K562 (cell line): Measurements from ENCODE around the gene EPOP. TPM values are rescaled to one million over a fixed set of nuclear protein-coding genes. Genes with fewer than 3 reads are reported as not detected.
A peak's percentile ranks its signal among the peaks of the same experiment; 100 is the strongest.

Source experiments
- ATF7 ChIP-seq: fragments of 450-650 bp; IDR thresholded peaks from 2 replicates; pipeline ENCODE4 v1.7.1; 2014; ENCODE audit warnings: mild to moderate bottlenecking, moderate library complexity
- CREM ChIP-seq: IDR thresholded peaks from 2 replicates; pipeline ENCODE4 v1.6.1; 2014; ENCODE audit warnings: antibody characterized with exemption, low read depth
- ETV1 ChIP-seq: fragments of 450-650 bp; conservative IDR thresholded peaks from 2 replicates; pipeline ENCODE4 v1.6.1; 2016; ENCODE audit warnings: missing genetic modification characterization, control low read depth, low read depth, missing compliant biosample characterization
- HDAC1 ChIP-seq, 2 experiments: fragments of 450-650 bp; IDR thresholded peaks; 2 replicates each; pipeline ENCODE4 v1.6.1; 2016 to 2017; ENCODE audit warnings: inconsistent platforms in 1 of 2, mild to moderate bottlenecking in 1 of 2, moderate library complexity in 1 of 2
- LEF1 ChIP-seq: fragments of 450-650 bp; IDR thresholded peaks from 2 replicates; pipeline ENCODE4 v1.6.1; 2016; ENCODE audit warnings: mild to moderate bottlenecking
- POU5F1 ChIP-seq: fragments of 150-350 bp; IDR thresholded peaks from 2 replicates; pipeline ENCODE4 v1.6.1; 2014; ENCODE audit warnings: borderline replicate concordance, low read length, low read depth, mild to moderate bottlenecking; ENCODE audit not compliant: partially characterized antibody
- RB1 ChIP-seq: fragments of 450-650 bp; IDR thresholded peaks from 2 replicates; pipeline ENCODE4 v1.6.1; 2017; ENCODE audit warnings: low read depth, mild to moderate bottlenecking
- RCOR1 ChIP-seq, 2 experiments: IDR thresholded peaks; 2 replicates each; pipeline ENCODE4 v1.6.1; 2012; ENCODE audit warnings: low read depth in 2 of 2, low read length in 2 of 2, borderline replicate concordance in 1 of 2, improper control_type of control experiment in 1 of 2
- ZNF217 ChIP-seq: sonication (generic); formaldehyde crosslinking; IDR thresholded peaks from 2 replicates; pipeline ENCODE4 v1.8.0; 2022; ENCODE audit warnings: mild to moderate bottlenecking, missing genetic modification reagents
- ZNF586 ChIP-seq: fragments of 450-650 bp; formaldehyde crosslinking; conservative IDR thresholded peaks from 2 replicates; pipeline ENCODE4 v1.4.0; 2020; ENCODE audit warnings: mild to moderate bottlenecking, moderate library complexity
- polyA plus RNA-seq, 8 experiments: library from polyadenylated mRNA; depleted of rRNA in 4 of 8; stranded (reverse) in 5 of 8; unstranded in 3 of 8; fragments of >200 nt; fragmentation: Nextera tagmentation in 2 of 8; fragmentation: Illumina TruSeq in 1 of 8; extraction: Ambion mirVana in 2 of 8; extraction: Trizol in 1 of 8; gene quantifications; 2 replicates each; pipeline versions ENCODE4 v1.2.1 to v1.2.3, GENCODE V29; 2011 to 2014; ENCODE audit warnings: inconsistent platforms in 1 of 8, missing spikeins in 1 of 8
- total RNA-seq, 7 experiments: library from RNA; depleted of rRNA in 6 of 7; stranded (reverse); fragments of >200 nt in 6 of 7; fragmentation: Illumina TruSeq in 2 of 7; extraction: Trizol in 2 of 7; gene quantifications; 2 replicates each; pipeline versions ENCODE4 v1.2.1 to v1.2.3, GENCODE V29; 2011 to 2021; ENCODE audit warnings: low replicate concordance in 1 of 7
- TF ChIP-seq, protein P1 (sequence below): sonication (generic); formaldehyde crosslinking; IDR thresholded peaks from 2 replicates; pipeline ENCODE4 v1.8.0; 2022; ENCODE audit warnings: missing genetic modification reagents, mild to moderate bottlenecking, borderline replicate concordance
- TF ChIP-seq, protein P2 (sequence below), 2 experiments: fragments of 450-650 bp in 1 of 2; IDR thresholded peaks; 2 replicates each; pipeline ENCODE4 v1.6.1; 2011 to 2017; ENCODE audit warnings: low read depth in 2 of 2, antibody characterized with exemption in 1 of 2, borderline replicate concordance in 1 of 2, low read length in 1 of 2, mild to moderate bottlenecking in 1 of 2, mixed read lengths in 1 of 2; ENCODE audit not compliant: control insufficient read depth in 1 of 2
- TF ChIP-seq, protein P3 (sequence below), 2 experiments: fragments of 450-650 bp; IDR thresholded peaks; 2 replicates each; pipeline ENCODE4 v1.6.1; 2016
- TF ChIP-seq, protein P4 (sequence below): sonication (generic); formaldehyde crosslinking; IDR thresholded peaks from 2 replicates; pipeline ENCODE4 v1.8.0; 2023; ENCODE audit warnings: mild to moderate bottlenecking, missing genetic modification reagents
- TF ChIP-seq, protein P5 (sequence below): fragments of 450-650 bp; formaldehyde crosslinking; IDR thresholded peaks from 2 replicates; pipeline ENCODE4 v1.4.0; 2022; ENCODE audit warnings: missing genetic modification characterization

EPOP gene
- total and polyA plus RNA-seq, 9 of the 15 experiments (the other 6 are each of a cell fraction or from before 2014, with no cell fraction given), result 0.41 to 10.6 (median 4.6) TPM

DNA sequence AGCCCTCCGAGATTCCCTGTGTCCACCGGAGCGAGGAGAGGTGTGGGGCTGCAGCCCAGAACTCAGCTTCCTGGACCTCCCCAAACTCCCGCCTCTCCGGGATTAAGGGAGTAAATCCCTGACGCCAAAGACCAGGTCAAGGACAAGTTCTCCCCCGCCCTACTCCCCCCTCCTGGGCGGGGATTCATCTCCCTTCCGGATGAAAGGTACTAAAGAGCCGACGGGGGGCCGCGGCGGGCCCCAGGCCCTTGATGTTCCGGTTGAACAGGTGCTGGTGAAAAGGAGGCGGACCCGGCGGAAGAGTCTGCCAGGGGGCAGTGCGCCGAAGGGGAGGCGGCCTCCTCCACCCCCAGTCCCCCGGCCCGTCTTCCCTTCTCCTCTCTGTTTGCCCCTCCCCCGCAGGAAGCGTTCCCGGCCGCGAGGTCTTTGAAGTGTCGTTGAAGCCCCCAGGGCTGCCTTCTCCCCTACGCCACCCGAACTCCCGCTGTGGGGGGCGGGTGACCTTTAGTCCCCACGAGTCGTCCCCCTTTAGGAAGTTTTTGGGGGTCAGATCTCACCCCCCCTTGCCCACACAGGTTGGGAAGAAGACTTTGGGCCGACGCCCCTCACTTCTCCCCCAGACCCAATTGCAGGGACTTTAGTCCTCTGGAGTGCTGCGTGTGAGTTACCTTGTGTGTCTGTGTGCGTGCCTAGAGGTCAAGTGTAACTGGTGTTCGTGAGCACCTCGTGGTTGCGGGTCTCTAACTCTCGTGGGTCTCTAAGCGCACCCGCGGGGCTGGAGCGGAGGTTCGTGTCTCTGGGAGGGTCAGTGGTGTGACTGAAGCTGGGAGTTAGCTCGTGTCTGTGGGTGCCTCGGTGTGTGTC lies 29.2 kb upstream of the EPOP start (continued):
- TF ChIP-seq, protein P1, sequence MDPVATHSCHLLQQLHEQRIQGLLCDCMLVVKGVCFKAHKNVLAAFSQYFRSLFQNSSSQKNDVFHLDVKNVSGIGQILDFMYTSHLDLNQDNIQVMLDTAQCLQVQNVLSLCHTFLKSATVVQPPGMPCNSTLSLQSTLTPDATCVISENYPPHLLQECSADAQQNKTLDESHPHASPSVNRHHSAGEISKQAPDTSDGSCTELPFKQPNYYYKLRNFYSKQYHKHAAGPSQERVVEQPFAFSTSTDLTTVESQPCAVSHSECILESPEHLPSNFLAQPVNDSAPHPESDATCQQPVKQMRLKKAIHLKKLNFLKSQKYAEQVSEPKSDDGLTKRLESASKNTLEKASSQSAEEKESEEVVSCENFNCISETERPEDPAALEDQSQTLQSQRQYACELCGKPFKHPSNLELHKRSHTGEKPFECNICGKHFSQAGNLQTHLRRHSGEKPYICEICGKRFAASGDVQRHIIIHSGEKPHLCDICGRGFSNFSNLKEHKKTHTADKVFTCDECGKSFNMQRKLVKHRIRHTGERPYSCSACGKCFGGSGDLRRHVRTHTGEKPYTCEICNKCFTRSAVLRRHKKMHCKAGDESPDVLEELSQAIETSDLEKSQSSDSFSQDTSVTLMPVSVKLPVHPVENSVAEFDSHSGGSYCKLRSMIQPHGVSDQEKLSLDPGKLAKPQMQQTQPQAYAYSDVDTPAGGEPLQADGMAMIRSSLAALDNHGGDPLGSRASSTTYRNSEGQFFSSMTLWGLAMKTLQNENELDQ (CRISPR knock-in tag), result no peak
- TF ChIP-seq RB1, result 0 out of 2 replicates have a peak, but pooled peaks have one; percentile 11
- TF ChIP-seq ETV1, result peak; percentile 91
- TF ChIP-seq RCOR1 (IDR thresholded peaks at IDR 0.05; ENCODE audit: borderline replicate concordance in 1 of 2, low read depth in 2 of 2, low read length in 2 of 2), result peak in 1 of 2 experiments; percentile 88; a peak in 2 of 4 replicates
- TF ChIP-seq CREM, result peak; percentile 7; the same call in 1 of the 2 replicates
- peak; percentile 37 to 40; a peak in 2 of 4 replicates for TF ChIP-seq HDAC1 (IDR thresholded peaks at IDR 0.05)
- TF ChIP-seq POU5F1, result no peak
- TF ChIP-seq ATF7, result peak; percentile 42; the same call in 1 of the 2 replicates
- TF ChIP-seq ZNF217, result no peak
- TF ChIP-seq ZNF586, result no peak
- TF ChIP-seq, protein P2, sequence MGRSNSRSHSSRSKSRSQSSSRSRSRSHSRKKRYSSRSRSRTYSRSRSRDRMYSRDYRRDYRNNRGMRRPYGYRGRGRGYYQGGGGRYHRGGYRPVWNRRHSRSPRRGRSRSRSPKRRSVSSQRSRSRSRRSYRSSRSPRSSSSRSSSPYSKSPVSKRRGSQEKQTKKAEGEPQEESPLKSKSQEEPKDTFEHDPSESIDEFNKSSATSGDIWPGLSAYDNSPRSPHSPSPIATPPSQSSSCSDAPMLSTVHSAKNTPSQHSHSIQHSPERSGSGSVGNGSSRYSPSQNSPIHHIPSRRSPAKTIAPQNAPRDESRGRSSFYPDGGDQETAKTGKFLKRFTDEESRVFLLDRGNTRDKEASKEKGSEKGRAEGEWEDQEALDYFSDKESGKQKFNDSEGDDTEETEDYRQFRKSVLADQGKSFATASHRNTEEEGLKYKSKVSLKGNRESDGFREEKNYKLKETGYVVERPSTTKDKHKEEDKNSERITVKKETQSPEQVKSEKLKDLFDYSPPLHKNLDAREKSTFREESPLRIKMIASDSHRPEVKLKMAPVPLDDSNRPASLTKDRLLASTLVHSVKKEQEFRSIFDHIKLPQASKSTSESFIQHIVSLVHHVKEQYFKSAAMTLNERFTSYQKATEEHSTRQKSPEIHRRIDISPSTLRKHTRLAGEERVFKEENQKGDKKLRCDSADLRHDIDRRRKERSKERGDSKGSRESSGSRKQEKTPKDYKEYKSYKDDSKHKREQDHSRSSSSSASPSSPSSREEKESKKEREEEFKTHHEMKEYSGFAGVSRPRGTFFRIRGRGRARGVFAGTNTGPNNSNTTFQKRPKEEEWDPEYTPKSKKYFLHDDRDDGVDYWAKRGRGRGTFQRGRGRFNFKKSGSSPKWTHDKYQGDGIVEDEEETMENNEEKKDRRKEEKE (IDR thresholded peaks at IDR 0.05; ENCODE audit: borderline replicate concordance in 1 of 2, control insufficient read depth in 1 of 2, low read depth in 2 of 2, low read length in 1 of 2), result 0 out of 4 replicates have a peak, but pooled peaks of 1 of the 2 experiments have one; percentile 26
- TF ChIP-seq LEF1, result 0 out of 2 replicates have a peak, but pooled peaks have one; percentile 62
- TF ChIP-seq, protein P3, sequence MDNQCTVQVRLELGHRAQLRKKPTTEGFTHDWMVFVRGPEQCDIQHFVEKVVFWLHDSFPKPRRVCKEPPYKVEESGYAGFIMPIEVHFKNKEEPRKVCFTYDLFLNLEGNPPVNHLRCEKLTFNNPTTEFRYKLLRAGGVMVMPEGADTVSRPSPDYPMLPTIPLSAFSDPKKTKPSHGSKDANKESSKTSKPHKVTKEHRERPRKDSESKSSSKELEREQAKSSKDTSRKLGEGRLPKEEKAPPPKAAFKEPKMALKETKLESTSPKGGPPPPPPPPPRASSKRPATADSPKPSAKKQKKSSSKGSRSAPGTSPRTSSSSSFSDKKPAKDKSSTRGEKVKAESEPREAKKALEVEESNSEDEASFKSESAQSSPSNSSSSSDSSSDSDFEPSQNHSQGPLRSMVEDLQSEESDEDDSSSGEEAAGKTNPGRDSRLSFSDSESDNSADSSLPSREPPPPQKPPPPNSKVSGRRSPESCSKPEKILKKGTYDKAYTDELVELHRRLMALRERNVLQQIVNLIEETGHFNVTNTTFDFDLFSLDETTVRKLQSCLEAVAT (IDR thresholded peaks at IDR 0.05), result 0 out of 4 replicates have a peak, but pooled peaks of 1 of the 2 experiments have one; percentile 9
- TF ChIP-seq, protein P4, sequence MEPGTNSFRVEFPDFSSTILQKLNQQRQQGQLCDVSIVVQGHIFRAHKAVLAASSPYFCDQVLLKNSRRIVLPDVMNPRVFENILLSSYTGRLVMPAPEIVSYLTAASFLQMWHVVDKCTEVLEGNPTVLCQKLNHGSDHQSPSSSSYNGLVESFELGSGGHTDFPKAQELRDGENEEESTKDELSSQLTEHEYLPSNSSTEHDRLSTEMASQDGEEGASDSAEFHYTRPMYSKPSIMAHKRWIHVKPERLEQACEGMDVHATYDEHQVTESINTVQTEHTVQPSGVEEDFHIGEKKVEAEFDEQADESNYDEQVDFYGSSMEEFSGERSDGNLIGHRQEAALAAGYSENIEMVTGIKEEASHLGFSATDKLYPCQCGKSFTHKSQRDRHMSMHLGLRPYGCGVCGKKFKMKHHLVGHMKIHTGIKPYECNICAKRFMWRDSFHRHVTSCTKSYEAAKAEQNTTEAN, result no peak
- TF ChIP-seq, protein P5, sequence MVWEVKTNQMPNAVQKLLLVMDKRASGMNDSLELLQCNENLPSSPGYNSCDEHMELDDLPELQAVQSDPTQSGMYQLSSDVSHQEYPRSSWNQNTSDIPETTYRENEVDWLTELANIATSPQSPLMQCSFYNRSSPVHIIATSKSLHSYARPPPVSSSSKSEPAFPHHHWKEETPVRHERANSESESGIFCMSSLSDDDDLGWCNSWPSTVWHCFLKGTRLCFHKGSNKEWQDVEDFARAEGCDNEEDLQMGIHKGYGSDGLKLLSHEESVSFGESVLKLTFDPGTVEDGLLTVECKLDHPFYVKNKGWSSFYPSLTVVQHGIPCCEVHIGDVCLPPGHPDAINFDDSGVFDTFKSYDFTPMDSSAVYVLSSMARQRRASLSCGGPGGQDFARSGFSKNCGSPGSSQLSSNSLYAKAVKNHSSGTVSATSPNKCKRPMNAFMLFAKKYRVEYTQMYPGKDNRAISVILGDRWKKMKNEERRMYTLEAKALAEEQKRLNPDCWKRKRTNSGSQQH (CRISPR knock-in tag), result no peak
